HCT116 (cell line): ENCODE results near the gene CCL23. TPM values are rescaled to one million over a fixed set of nuclear protein-coding genes. Genes with fewer than 3 reads are reported as not detected.

Source experiments
- ATAC-seq: fragments of 200-7000 bp; cut with Tn5 transposase; 2 replicates; pipeline ENCODE4 v1.9.1; 2020; ENCODE audit warnings: mild to moderate bottlenecking, moderate library complexity
- BruUV-seq: library from RNA; stranded (reverse); fragments of 400-500 nt; replicated peaks from 2 replicates; lab custom pipeline; 2021; lab: Mats Ljungman, UMichigan
- CTCF ChIA-PET: fragments of 300-600 bp; sonication (Branson Sonifier 250); formaldehyde crosslinking; loops from one replicate; lab custom pipeline; 2021; ENCODE audit warnings: antibody characterized with exemption; lab: Charles Lee
- POLR2A ChIA-PET: fragments of 300-600, 350-600 bp; sonication (Branson Sonifier 250); formaldehyde crosslinking; loops from one replicate; lab custom pipeline; 2021; ENCODE audit warnings: antibody characterized with exemption; lab: Charles Lee
- RAD21 ChIA-PET, 2 experiments: fragments of 300-600 bp; sonication (Branson Sonifier 250); formaldehyde crosslinking; loops; one replicate each; lab custom pipeline; 2023; ENCODE audit warnings: low total read pairs in 2 of 2; ENCODE audit not compliant: uncharacterized antibody in 2 of 2, unreplicated experiment in 2 of 2, low non-redundant PET in 1 of 2; lab: Charles Lee
- DNase-seq: peaks from one replicate; pipeline ENCODE4 v3.0.0-alpha.2; 2010; ENCODE audit warnings: low read depth, low spot score
- H2AFZ ChIP-seq: fragments of 200-600 bp; shearing (Covaris generic), sonication (generic); 2 replicates; pipeline ENCODE4 v1.6.1; 2017; ENCODE audit warnings: low read depth, mixed run types, mixed read lengths, antibody characterized with exemption, low read length; ENCODE audit not compliant: poor library complexity, severe bottlenecking
- H3K27ac ChIP-seq: 2 replicates; pipeline ENCODE4 v1.5.1; 2012; ENCODE audit warnings: low read depth, low read length
- H3K27me3 ChIP-seq: fragments of 200-600 bp; sonication (generic); 2 replicates; pipeline ENCODE4 v1.6.1; 2016; ENCODE audit warnings: mixed run types, low read length, mixed read lengths; ENCODE audit not compliant: insufficient read depth
- H3K36me3 ChIP-seq, 2 experiments: fragments of 200-500 bp in 1 of 2; fragments of 200-600 bp in 1 of 2; sonication (Bioruptor generic) in 1 of 2; sonication (generic) in 1 of 2; 2 replicates each; pipeline versions ENCODE4 v1.5.1 to v1.6.1; 2014 to 2016; ENCODE audit warnings: low read length in 2 of 2, inconsistent platforms in 1 of 2, mixed read lengths in 1 of 2, mixed run types in 1 of 2; ENCODE audit not compliant: insufficient read depth in 2 of 2, control insufficient read depth in 1 of 2
- H3K4me1 ChIP-seq, 2 experiments: fragments of 200-600 bp in 1 of 2; sonication (generic) in 1 of 2; 2 replicates each; pipeline versions ENCODE4 v1.5.1 to v1.6.1; 2012 to 2017; ENCODE audit warnings: low read length in 2 of 2, inconsistent platforms in 1 of 2, mild to moderate bottlenecking in 1 of 2, mixed read lengths in 1 of 2, mixed run types in 1 of 2, moderate library complexity in 1 of 2; ENCODE audit not compliant: insufficient read depth in 2 of 2, control insufficient read depth in 1 of 2
- H3K4me2 ChIP-seq: fragments of 200-600 bp; sonication (generic); 2 replicates; pipeline ENCODE4 v1.6.1; 2017; ENCODE audit warnings: mixed run types, low read length, mixed read lengths
- H3K4me3 ChIP-seq, 2 experiments: fragments of 200-600 bp in 1 of 2; sonication (generic) in 1 of 2; replicated peaks in 1 of 2; 2 replicates each; pipeline ENCODE4 v1.5.1; 2011 to 2016; ENCODE audit warnings: low read length in 2 of 2, control low read depth in 1 of 2, low read depth in 1 of 2, mild to moderate bottlenecking in 1 of 2, mixed read lengths in 1 of 2, mixed run types in 1 of 2
- H3K79me2 ChIP-seq: fragments of 200-600 bp; sonication (generic); 2 replicates; pipeline ENCODE4 v1.6.1; 2017; ENCODE audit warnings: mild to moderate bottlenecking, mixed run types, low read length, moderate library complexity, mixed read lengths; ENCODE audit not compliant: insufficient read depth
- H3K9ac ChIP-seq: fragments of 200-600 bp; sonication (generic); 2 replicates; pipeline ENCODE4 v1.6.1; 2016; ENCODE audit warnings: low read length, mixed read lengths
- H3K9me2 ChIP-seq: fragments of 200-600 bp; sonication (generic), shearing (Covaris generic); 2 replicates; pipeline ENCODE4 v1.6.1; 2017; ENCODE audit warnings: mixed run types, mild to moderate bottlenecking, moderate library complexity; ENCODE audit not compliant: insufficient read depth
- H3K9me3 ChIP-seq, 2 experiments: fragments of 200-500 bp in 1 of 2; fragments of 200-600 bp in 1 of 2; sonication (Bioruptor generic) in 1 of 2; sonication (generic) in 1 of 2; 2 replicates each; pipeline ENCODE4 v1.6.1; 2014 to 2017; ENCODE audit warnings: low read length in 2 of 2, mixed read lengths in 2 of 2, inconsistent platforms in 1 of 2, low read depth in 1 of 2, mild to moderate bottlenecking in 1 of 2, mixed run types in 1 of 2, moderate library complexity in 1 of 2; ENCODE audit not compliant: control insufficient read depth in 1 of 2, insufficient read depth in 1 of 2
- H4K20me1 ChIP-seq: fragments of 200-600 bp; sonication (generic), shearing (Covaris generic); 2 replicates; pipeline ENCODE4 v1.6.1; 2017; ENCODE audit warnings: mixed run types, mild to moderate bottlenecking, moderate library complexity; ENCODE audit not compliant: insufficient read depth
- CBX3 ChIP-seq: IDR thresholded peaks from 2 replicates; pipeline ENCODE4 v1.6.1; 2012; ENCODE audit warnings: low read depth
- CEBPB ChIP-seq: IDR thresholded peaks from 2 replicates; pipeline ENCODE4 v1.6.1; 2012; ENCODE audit warnings: low read depth
- CTCF ChIP-seq, 3 experiments: fragments of 200-600 bp in 1 of 3; sonication (generic) in 1 of 3; IDR thresholded peaks in 2 of 3; conservative IDR thresholded peaks in 1 of 3; 2 replicates each; pipeline ENCODE4 v1.5.1; 2012 to 2017; ENCODE audit warnings: low read depth in 2 of 3, low read length in 2 of 3, antibody characterized with exemption in 1 of 3, borderline replicate concordance in 1 of 3, control low read depth in 1 of 3, mild to moderate bottlenecking in 1 of 3, mixed read lengths in 1 of 3, mixed run types in 1 of 3, moderate library complexity in 1 of 3; ENCODE audit not compliant: insufficient read depth in 1 of 3
- EGR1 ChIP-seq: IDR thresholded peaks from 2 replicates; pipeline ENCODE4 v1.6.1; 2012; ENCODE audit warnings: low read depth
- ELF1 ChIP-seq: IDR thresholded peaks from 2 replicates; pipeline ENCODE4 v1.6.1; 2012; ENCODE audit warnings: low read depth, borderline replicate concordance
- EZH2phosphoT487 ChIP-seq: fragments of 200-600 bp; IDR thresholded peaks from 2 replicates; pipeline ENCODE4 v1.6.1; 2018; ENCODE audit warnings: antibody characterized with exemption, borderline replicate concordance
- FOSL1 ChIP-seq: IDR thresholded peaks from 2 replicates; pipeline ENCODE4 v1.6.1; 2012; ENCODE audit warnings: low read depth
- POLR2A ChIP-seq: IDR thresholded peaks from 2 replicates; pipeline ENCODE4 v1.7.0; 2011; ENCODE audit warnings: borderline replicate concordance; ENCODE audit not compliant: insufficient read depth, insufficient read length; ENCODE audit errors: extremely low read depth
- SP1 ChIP-seq: IDR thresholded peaks from 2 replicates; pipeline ENCODE4 v1.6.1; 2012; ENCODE audit warnings: low read depth
- TCF7L2 ChIP-seq: IDR thresholded peaks from 2 replicates; pipeline ENCODE4 v1.7.0; 2011; ENCODE audit warnings: borderline replicate concordance, inconsistent platforms; ENCODE audit not compliant: insufficient read depth, insufficient read length; ENCODE audit errors: extremely low read depth
- YY1 ChIP-seq: IDR thresholded peaks from 2 replicates; pipeline ENCODE4 v1.6.1; 2011; ENCODE audit warnings: low read length, low read depth, moderate library complexity, mild to moderate bottlenecking; ENCODE audit not compliant: insufficient replicate concordance; ENCODE audit errors: extremely low read depth
- ZNF274 ChIP-seq: fragments of 200-500 bp; sonication (Bioruptor generic); IDR thresholded peaks from 2 replicates; pipeline ENCODE4 v1.6.1; 2014; ENCODE audit warnings: mild to moderate bottlenecking, low read depth, low read length, inconsistent platforms
- intact Hi-C: fragments of 100-400 bp; cut with micrococcal nuclease; formaldehyde crosslinking; loops from 2 replicates; pipeline ENCODE4 v1.10.0; 2022
- total RNA-seq: library from RNA; stranded (reverse); gene quantifications from one replicate; pipeline ENCODE4 v1.2.1, GENCODE V29; 2021; ENCODE audit not compliant: unreplicated experiment
- TF ChIP-seq, protein P1 (sequence below): IDR thresholded peaks from 2 replicates; pipeline ENCODE4 v1.6.1; 2012
- TF ChIP-seq, protein P2 (sequence below): IDR thresholded peaks from 2 replicates; pipeline ENCODE4 v1.6.1; 2011; ENCODE audit warnings: mild to moderate bottlenecking, low read length, moderate library complexity; ENCODE audit not compliant: insufficient replicate concordance; ENCODE audit errors: extremely low read depth
- TF ChIP-seq, protein P3 (sequence below): IDR thresholded peaks from 2 replicates; pipeline ENCODE4 v1.6.1; 2012
- TF ChIP-seq, protein P4 (sequence below): IDR thresholded peaks from 2 replicates; pipeline ENCODE4 v1.6.1; 2012; ENCODE audit warnings: low read depth

CCL23 gene
- total RNA-seq, 1 experiment from 2014 or later = not detected

- H3K27me3 ChIP-seq = no peaks in the 10 kb centered on the region
- no peak overlapping the region for H2AFZ ChIP-seq
- no peaks in the 10 kb centered on the region for H4K20me1 ChIP-seq
- TF ChIP-seq CBX3 = no peak
- TF ChIP-seq, protein P1, sequence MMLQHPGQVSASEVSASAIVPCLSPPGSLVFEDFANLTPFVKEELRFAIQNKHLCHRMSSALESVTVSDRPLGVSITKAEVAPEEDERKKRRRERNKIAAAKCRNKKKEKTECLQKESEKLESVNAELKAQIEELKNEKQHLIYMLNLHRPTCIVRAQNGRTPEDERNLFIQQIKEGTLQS = no peak
- no peak for TF ChIP-seq CTCF (IDR thresholded peaks at IDR 0.05 in 2 of 3, conservative IDR thresholded peaks at IDR 0.05 in 1 of 3; ENCODE audit: borderline replicate concordance in 1 of 3, insufficient read depth in 1 of 3, low read depth in 2 of 3, low read length in 2 of 3)
- no peak for TF ChIP-seq FOSL1
- no peak for TF ChIP-seq ZNF274
- no peak for TF ChIP-seq POLR2A
- TF ChIP-seq ELF1 = no peak
- TF ChIP-seq SP1 = no peak
- TF ChIP-seq EZH2phosphoT487 = no peak
- TF ChIP-seq TCF7L2 = no peak
- TF ChIP-seq, protein P2, sequence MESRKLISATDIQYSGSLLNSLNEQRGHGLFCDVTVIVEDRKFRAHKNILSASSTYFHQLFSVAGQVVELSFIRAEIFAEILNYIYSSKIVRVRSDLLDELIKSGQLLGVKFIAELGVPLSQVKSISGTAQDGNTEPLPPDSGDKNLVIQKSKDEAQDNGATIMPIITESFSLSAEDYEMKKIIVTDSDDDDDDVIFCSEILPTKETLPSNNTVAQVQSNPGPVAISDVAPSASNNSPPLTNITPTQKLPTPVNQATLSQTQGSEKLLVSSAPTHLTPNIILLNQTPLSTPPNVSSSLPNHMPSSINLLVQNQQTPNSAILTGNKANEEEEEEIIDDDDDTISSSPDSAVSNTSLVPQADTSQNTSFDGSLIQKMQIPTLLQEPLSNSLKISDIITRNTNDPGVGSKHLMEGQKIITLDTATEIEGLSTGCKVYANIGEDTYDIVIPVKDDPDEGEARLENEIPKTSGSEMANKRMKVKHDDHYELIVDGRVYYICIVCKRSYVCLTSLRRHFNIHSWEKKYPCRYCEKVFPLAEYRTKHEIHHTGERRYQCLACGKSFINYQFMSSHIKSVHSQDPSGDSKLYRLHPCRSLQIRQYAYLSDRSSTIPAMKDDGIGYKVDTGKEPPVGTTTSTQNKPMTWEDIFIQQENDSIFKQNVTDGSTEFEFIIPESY = no peak
- TF ChIP-seq, protein P3, sequence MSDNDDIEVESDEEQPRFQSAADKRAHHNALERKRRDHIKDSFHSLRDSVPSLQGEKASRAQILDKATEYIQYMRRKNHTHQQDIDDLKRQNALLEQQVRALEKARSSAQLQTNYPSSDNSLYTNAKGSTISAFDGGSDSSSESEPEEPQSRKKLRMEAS = no peak
- TF ChIP-seq, protein P4, sequence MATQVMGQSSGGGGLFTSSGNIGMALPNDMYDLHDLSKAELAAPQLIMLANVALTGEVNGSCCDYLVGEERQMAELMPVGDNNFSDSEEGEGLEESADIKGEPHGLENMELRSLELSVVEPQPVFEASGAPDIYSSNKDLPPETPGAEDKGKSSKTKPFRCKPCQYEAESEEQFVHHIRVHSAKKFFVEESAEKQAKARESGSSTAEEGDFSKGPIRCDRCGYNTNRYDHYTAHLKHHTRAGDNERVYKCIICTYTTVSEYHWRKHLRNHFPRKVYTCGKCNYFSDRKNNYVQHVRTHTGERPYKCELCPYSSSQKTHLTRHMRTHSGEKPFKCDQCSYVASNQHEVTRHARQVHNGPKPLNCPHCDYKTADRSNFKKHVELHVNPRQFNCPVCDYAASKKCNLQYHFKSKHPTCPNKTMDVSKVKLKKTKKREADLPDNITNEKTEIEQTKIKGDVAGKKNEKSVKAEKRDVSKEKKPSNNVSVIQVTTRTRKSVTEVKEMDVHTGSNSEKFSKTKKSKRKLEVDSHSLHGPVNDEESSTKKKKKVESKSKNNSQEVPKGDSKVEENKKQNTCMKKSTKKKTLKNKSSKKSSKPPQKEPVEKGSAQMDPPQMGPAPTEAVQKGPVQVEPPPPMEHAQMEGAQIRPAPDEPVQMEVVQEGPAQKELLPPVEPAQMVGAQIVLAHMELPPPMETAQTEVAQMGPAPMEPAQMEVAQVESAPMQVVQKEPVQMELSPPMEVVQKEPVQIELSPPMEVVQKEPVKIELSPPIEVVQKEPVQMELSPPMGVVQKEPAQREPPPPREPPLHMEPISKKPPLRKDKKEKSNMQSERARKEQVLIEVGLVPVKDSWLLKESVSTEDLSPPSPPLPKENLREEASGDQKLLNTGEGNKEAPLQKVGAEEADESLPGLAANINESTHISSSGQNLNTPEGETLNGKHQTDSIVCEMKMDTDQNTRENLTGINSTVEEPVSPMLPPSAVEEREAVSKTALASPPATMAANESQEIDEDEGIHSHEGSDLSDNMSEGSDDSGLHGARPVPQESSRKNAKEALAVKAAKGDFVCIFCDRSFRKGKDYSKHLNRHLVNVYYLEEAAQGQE = no peak
- no peak for TF ChIP-seq CEBPB
- TF ChIP-seq EGR1 = no peak
- TF ChIP-seq YY1 = no peak
- POLR2A ChIA-PET = interaction anchor here (1.3 kb wide), 1 partner anchor 160 kb away, joined by 3 read pairs; the partner anchor contains the start of gene TAF15
- H3K9me3 ChIP-seq = no peaks in the 10 kb centered on the region
- no peak overlapping the region for H3K4me3 ChIP-seq
- H3K4me2 ChIP-seq = no peak overlapping the region
- H3K36me3 ChIP-seq = no peaks in the 10 kb centered on the region
- no peak overlapping the region for H3K9ac ChIP-seq
- H3K79me2 ChIP-seq = no peaks in the 10 kb centered on the region
- BruUV-seq = no TSS peak
- RAD21 ChIA-PET = interaction anchor here (1.7 to 1.8 kb wide), 2 partner anchors 104 to 180 kb away, joined by 3 to 22 read pairs; no protein-coding TSS in a partner anchor
- H3K9me2 ChIP-seq = no peaks in the 10 kb centered on the region
- DNase-seq (no peak), ATAC-seq (no peak)
- H3K27ac ChIP-seq = no peak overlapping the region
- intact Hi-C loops = loop anchor here (1.0 to 5.0 kb wide), 3 partner anchors 169 to 514 kb away; no protein-coding TSS in a partner anchor
- CTCF ChIA-PET = interaction anchor here (0.7 to 5.3 kb wide), 11 partner anchors 9 to 530 kb away, joined by 3 to 137 read pairs (median 7); partner anchors contain the start of gene CCL16
- H3K4me1 ChIP-seq = no peaks in the 10 kb centered on the region
Measured at GRCh38 chr17:35968520-35969054, 49.2 kb downstream of the CCL23 start.
